Muscle of arm (tissue), 12 donors: ENCODE data around the gene QDPR. TPM values are rescaled to one million over a fixed set of nuclear protein-coding genes. Genes with fewer than 3 reads are reported as not detected.

ENCODE experiments used
- DNase-seq: peaks from one replicate; pipeline ENCODE4 v3.0.0-alpha.2; 2013
- polyA plus RNA-seq, 12 donors: library from polyadenylated mRNA; unstranded; fragments of 120-200 nt; gene quantifications; one replicate each; pipeline ENCODE4 v1.2.1, GENCODE V29; 2013; ENCODE audit not compliant: insufficient read length in 12 of 12

The QDPR gene
- polyA plus RNA-seq, 12 donors: 34.4 to 105 (median 73.8) TPM; not detected in 1

DNA sequence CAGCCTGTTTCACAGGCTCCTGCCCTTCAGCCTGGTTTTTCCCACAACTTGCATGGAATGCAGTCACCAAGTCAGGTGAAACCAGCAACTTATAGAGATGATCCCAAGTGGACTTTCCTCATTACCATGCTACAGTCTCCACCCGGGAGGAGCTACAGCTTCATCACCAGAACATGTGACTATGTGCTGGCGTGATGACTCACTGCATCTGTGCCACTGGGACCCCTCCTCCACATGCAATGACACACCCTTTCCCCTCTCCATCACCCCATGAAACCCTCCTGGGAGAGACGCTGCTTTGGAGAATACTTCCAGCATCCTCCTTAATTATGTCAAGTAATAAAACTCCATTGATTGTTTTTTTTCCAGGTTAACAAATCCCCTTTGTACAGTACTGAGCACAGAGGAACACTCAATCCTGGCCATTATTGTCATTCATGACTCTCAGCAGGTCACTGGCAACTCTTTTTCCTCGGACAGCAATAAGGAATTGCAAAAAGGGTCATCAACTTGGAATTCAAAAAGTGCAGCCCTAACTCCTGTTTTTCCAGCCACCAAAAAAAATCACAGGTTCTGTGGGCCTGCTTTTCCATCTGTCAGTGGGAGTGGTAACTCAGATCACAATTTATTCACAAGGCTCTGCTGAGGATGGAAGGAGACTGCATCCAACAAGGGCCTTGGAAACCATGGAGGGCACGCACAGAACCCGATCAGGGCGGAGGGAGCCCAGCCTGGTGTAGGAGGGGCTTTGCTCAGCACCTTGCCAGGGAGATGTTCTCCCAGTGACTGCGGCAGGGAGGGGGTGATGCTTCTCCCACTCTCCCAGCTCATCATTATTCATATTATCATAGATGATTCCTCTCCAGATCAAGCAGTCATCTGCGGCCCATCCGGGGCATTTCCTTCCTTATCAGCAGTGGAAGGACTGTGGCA lies 17.4 kb downstream of the QDPR start:
- DNase-seq: no peak

DNA sequence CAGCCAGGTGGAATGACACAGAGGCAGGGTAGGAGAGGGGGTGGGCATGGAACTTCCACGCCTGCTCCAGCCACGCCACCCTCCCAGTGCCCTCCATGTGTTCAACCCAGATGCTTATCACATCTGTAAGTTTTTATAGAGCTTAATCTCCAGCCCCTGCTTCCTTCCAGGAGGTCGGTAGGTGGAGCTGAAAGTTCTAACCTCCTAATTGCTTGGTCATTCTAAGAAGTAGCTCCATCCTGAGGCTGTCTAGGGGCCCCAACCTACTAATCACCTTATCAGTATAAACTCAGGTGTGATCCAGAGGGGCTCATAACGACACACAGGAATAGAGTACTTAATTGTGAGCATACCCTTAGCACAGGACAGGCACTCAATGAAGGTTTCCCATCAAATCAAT lies 18.3 kb downstream of the QDPR start:
- DNase-seq: no peak

DNA sequence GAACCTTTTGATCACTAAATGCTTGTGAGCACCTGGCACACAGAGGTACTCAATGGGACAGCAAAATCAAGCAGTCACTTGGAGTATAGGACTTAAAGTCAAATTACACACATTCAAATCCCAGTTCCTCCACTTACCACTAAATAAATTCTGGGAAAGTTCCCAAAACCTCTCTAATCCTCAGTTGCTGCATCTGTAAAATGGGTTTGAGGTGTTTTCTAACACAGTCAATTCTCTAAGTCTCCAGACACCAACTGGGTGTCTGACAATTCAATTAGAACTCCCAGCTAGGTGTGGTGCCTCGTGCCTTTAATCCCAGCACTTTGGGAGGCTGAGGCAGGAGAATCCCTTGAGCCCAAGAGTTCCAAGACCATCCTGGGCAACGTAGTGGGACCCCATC lies 19.0 kb downstream of the QDPR start:
- DNase-seq: no peak

DNA sequence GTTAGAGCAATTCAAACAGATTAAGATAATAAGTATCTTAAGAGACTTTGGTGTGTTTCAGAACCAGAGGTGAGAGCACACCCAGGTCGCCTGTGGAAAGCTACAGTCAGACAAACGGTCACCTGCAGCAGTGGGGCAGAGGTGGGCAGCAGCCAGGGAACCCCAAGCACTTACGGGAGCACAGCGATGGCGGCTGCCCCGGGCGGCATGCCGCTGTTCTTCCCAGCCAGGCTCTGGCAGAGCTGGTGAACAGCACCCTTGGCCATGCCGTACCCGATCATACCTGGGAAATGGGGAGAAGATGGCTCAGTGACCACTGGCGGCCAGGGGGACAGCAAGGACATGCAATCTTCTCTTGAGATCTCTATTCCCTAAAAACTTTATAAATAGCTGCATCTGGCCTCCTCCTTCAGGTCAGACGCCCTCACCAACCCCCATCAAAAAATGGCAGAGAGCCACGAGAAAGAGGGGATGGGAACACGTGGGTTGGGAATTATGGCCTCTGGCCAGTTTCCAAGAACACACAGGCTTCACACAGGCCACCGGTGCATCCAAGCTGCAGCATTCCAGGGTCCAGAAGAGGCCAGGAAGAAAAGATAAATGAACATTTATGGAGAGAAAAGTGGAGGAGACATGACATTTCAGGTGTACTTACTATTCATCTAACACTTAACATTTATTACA lies 19.7 kb downstream of the QDPR start:
- DNase-seq: no peak

DNA sequence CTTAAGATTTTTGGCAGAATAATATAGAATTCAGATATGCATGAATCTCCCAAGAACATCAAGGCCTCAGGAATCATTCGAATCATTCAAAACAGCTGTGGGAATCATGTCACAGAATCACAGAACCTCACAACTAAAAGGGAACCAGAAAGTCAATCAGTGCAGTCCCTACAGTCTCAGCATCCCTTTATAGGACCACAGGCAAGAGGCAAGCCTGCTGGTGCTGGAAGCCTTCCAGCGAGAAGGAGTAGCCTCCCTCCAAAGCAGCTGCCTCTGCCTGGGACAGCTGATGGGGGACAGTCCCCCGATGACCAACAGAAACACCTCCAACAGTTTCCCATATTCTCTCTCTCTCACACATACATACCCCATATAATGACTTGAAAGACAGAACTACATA lies 20.7 kb downstream of the QDPR start:
- no peak for DNase-seq

DNA sequence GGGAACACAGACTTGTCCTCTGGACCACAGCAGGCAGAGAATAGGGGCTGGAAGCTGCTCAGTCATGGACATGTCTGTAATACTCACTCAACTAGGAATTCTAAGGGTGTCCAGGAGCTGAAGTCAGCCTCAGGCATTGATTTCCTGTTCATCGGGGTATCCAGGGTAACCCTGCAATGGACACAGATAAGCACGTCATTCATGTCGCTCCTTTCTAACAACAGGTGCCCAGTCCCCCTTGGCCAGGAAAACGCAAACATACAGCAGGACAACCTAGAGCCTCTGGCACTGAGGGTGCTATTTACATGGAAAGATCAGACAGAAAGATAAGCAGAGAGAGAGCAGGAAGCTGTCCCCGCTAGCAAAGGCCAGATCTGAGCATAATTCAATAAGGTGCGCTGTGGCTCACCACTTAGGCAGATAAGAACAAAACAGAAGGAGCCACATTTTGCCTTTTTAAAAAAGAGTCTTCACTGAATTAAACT lies 21.3 kb downstream of the QDPR start:
- no peak for DNase-seq

DNA sequence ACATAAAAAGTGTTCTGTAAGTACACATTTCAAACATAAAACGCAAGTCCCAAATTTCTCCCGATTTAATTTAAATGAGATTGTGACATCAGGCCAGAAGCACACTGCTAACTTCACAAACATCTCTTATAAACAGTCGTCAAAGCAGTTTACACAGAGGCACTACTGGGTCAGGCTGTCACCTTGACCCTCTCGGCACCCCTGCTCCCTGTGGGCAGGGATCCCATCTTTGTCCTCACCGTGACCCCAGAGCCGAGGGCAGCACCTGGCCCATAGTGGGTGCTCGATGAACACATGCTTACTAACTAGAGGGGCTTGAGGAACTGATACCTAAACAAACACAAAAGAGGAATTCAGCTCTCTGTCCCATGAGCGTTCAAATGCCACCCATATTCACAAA lies 22.2 kb downstream of the QDPR start:
- DNase-seq: no peak

DNA sequence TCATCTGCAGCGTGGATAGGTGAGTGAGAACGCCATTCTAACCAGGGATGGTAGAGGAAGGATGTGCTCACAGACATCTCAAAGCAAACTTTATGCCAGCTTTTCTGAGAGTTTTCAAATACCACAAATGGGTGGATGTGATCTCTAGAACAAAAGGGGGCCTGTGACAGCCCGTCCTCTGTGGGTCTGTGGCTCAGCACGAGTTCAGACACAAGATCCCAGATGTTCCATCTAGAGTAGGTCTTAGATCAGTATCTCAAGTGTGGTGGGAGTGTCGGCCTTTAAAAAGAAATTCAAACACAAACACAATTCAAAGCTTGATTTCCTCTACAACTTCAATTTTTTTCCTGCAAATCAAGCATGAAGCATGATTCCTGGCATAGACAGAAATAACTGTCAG lies 22.8 kb downstream of the QDPR start:
- DNase-seq: no peak

DNA sequence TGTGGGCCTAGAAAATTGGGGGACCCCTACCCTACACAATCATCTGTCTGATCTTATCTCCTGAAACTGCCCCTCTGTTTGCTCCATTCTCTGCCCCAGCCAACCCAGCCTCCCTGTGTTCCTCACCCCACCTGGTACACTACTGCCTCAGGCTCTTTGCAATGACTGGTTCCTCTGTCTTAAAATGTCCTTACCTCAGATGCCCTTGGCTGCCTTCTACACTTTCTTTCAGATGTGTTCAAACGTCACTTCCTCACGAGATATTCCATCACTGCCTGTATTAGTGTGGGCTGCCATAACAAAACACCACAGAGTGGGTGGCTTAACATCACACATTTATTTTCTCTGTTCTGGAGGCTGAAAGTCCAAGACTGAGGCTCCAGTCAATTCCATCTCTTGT lies 29.2 kb downstream of the QDPR start:
- no peak for DNase-seq

DNA sequence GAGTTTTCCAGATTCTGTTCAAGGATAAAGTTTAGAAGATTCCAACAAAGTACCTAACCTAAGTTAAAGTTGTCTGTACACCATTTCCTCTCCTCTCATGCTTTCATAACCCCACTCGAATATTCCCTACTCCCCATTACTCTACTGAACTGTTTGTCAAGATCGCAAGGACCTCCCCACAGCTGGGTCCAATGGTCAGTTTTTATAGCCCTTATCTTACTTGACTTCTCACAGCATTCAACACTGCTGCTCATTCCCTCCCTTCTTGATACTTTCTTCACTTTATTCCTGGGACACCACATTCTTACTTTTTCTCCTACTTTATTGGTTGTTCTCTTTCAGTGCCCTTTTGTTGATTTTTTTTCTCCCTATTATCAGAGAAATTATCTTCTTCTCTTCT lies 30.9 kb downstream of the QDPR start:
- DNase-seq: no peak

DNA sequence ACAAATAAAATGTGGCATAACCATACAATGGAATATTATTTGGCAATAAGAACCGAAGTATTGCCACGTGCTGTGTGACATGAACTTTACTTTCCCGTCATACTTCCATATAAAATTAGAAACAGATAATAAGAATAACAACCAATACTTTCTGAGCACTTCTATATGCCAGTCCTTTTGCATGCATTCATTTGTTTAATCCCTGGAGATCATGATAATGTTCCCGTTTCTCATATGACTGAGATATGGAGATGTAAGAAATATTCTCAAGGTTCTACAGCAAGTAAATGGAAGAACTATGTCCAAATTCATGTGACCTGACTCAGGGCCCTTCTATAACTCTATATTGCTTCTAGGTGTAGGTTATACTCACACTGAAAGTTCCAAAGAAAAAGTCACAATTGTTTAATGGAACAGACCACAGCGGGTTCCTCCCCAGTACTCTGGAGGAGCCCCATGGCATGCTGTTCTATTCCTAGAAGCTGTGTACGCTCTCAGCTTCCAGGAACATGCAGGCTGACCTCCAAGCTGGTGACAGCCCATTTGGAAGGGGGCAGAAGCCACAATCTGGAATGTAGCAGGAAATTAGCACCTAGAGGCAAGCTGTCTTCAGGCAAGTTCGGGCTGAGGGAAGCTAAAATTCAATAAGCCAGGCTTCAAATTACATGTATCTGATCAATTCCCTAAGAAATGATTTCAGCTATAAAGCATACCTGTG lies 31.5 kb downstream of the QDPR start:
- DNase-seq: no peak

DNA sequence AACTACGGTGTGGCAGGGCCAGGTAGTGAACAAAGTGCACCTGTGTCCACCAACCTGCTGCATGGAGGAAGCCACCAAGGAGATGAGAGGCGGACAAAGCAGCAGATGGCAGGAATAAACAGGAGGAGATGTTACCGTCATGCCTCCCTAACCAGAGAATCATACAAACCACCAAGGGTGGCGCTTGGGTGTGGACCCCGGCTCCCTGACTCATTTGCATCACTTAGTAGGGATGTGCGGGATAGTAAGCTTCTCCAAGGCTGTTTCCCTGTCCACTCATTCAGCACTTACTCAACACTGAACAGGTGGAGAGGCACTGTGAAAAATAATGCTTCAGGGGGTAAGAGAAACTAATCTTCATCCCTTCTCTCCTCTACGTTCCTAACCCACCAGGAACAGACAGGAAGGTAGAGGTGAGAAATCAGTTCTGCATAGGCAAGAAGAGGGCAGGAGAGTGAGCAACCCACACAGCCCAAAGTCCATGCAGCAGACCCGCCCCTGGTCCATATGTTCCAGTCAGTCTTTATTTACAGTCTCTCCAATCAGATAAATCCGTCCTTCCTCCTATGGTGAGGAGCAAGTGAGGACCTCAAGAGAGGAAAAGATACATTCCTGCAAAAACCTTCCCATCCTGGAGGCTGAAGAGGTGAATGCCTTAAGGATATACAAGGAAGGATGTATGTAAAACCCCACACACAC lies 34.0 kb downstream of the QDPR start:
- DNase-seq: no peak

DNA sequence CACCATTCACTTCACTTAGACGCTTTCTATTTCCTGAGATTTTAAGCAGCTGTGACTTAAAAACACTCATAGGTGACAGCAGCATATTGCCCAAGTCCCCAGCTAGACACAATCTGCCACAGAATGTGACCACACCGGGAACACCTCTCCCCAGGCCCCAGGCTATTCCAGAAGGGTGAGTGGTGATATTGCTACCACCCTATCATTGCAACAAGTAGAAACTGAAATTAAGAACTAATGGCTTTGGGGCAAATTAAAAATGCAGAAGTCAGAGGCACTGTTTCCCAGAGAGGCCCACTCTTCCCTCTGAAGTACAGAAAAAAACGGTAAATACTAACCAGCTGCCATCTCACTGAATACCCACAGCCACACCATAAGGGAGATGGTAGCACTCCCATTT lies 35.0 kb downstream of the QDPR start:
- no peak for DNase-seq

DNA sequence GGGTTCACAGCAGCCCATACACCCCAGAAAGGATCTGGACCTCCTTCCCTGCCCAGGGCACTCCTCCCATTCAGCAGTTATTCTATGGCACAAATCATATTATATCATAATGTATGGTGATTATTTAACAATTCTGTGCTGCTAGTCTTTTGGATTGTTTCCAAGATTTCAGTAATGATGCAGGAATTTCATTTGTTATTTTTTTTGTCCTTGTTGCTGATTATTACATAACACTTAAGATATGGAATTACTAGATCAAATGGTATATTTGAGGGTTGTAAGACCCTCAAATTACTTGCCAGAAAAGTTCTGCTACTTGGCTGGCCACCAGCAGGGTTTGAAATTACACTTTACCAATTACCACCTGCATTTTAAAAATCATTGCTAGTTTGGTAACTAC lies 36.4 kb downstream of the QDPR start:
- no peak for DNase-seq

DNA sequence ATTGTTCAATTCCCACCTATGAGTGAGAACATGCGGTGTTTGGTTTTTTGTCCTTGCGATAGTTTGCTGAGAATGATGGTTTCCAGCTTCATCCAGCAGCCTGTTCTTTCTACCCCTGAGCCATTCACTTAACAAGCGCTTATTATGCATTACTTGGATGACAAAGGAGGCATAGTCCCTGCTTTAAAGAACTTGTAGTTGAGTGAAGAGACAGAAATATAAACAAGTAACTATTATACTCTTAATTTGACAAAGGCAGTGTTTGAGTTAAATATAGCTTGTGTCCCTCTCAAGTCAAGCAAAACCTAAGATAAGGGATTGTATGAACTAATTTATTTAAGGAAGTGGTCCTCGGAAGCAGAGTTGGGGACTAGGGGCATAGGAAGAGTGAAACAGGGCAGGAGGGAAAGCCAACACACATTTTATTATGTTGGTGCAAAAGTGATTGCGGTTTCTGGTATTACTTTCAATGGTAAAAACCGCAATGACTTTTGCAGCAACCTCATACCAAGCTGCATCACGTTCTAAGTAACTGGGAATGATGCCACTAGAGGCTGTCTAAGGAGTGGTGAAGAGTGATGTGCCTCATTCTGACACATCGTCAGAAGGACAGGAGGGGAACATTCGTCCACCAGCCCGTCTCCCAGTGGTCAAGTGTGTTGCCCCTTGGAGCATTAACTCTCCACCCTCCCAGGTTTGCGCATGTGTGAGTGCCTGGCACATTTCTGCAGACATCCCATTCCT lies 41.8 kb downstream of the QDPR start:
- DNase-seq: no peak

DNA sequence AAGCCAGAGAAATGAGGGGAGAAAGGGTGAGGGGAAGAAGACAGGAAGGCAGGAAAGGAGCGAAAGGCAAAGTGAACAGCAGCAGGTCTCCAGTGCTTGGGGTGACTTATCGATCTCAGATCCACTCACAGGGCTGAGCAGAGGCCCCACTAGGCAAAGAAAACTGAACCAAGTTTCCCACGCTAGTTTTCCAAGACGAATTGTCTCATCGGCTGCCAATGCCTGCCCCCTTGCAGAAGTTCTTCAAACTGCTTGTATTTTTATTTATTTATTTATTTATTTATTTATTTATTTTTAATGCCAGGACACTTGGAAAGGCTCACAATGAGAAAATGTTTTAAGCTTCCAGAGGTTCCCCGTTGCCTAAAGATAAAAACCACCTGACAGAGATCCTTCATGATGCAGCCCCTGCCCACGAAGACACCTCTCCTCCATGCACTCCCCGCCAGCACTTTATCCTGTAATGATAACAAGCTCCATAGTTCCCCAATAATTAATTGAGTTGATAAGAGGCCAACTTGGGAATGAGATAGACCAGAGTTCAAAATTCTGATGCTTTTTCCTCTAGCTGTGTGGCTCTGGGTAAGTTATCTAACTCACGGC lies 43.2 kb downstream of the QDPR start:
- peak; percentile 69 for DNase-seq

DNA sequence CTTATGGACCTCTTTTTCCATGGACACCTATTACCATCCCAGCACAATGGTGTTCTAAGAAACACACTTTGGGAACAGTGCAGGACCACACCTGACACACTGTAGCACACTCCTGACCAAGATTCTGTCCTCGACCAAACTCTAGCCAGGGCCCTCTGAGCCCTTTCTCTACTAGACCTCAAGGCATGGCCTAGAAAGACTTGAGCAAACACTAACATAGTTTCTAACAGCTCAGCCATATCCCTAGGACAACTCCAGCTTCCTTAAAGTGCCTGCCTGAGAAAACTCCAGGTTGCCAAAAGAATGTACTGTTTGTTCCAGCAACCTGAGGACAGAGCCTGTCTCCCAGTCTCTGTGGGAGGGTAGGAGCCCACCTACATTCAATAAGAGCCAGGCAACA lies 48.3 kb downstream of the QDPR start:
- DNase-seq: no peak

DNA sequence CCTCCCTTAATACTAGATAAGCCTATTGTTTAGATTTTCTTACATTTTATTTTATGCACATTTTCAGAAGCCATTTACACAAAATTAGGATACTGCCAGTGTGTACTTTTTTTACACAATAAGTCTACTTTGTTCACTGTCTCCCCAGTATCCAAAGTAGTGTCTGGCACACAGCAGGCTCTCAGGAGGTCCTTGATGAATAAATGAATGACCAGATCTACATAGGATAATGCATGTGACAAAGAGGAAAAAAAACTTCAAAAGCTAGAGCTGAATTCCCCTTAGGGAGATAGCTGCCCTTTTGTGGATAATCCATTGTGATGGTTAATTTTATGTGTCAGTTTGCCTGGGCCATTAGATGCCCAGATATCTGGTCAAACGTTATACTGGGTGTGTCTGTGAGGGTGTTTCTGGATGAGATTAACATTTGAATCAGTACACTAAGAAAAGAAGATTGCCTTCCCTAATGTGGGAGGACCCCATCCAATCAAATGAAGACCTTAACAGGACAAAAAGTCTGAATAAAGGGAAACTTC lies 61.6 kb downstream of the QDPR start:
- DNase-seq: no peak

DNA sequence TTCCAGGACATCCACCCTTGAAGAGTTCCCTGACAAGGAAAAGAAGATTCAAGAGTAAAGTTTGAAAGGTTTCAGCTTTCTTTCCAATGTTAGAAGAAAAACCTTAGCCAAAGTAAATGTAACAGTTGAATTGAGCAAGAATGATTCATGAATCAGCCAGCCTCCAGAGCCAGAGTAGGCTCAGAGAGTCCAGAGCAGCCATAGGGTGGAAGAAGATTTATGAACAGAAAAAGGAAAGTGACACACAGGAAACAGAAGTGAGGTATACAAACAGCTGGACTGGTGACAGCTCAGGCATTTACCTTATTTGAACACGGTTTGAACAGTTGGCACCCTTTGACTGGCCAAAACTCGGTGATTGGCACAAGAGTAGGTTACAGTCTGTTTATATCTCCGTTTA lies 63.2 kb downstream of the QDPR start:
- DNase-seq: no peak

DNA sequence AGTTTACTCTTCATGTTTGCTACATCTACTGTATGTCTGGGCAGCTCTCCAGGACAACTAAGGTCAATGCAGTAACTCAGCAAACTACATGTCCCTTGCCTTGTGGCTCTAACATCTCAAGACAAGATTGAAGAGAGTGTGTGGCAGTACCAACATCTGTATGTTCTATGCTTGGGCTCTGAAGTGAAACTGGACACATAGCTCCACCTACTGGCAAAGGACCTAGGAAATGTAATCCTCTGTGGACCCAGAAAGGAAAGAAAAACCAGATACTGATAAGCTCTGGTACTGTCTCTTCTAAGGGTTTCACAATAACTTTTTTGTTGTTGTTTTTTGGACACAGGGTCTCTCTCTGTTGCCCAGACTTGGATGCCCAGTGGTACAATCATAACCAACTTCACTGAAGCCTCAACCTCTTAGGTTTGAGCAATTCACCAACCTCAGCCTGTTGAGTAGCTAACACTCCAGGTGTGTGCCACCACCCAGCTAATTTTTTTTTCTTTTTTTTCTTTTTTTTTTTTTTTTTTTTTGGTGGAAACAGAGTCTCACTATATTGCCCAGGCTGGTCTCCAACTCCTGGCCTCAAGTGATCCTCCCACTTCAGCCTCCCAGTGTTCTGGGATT lies 64.1 kb downstream of the QDPR start:
- peak; percentile 66 for DNase-seq
